Hepatocyte (in vitro differentiated cells): ENCODE results near the gene LCLAT1. TPM values are rescaled to one million over a fixed set of nuclear protein-coding genes. Genes with fewer than 3 reads are reported as not detected.

Experiments
- DNase-seq: peaks from one replicate; pipeline ENCODE4 v3.0.0-alpha.2; 2016; ENCODE audit warnings: low spot score
- H2AFZ ChIP-seq: fragments of 200-600 bp; sonication (generic); 2 replicates; pipeline ENCODE4 v1.6.0; 2016; ENCODE audit warnings: antibody characterized with exemption, mild to moderate bottlenecking
- H3K27ac ChIP-seq: fragments of 200-600 bp; sonication (generic); 2 replicates; pipeline ENCODE4 v1.5.1; 2016; ENCODE audit warnings: mild to moderate bottlenecking
- H3K27me3 ChIP-seq: fragments of 200-600 bp; sonication (generic); 2 replicates; pipeline ENCODE4 v1.6.1; 2016
- H3K36me3 ChIP-seq: fragments of 200-600 bp; sonication (generic); replicated peaks from 2 replicates; pipeline ENCODE4 v1.5.1; 2016; ENCODE audit warnings: low read depth; ENCODE audit not compliant: insufficient read depth
- H3K4me1 ChIP-seq: fragments of 200-600 bp; sonication (generic); 2 replicates; pipeline ENCODE4 v1.5.1; 2016; ENCODE audit warnings: mild to moderate bottlenecking, moderate library complexity; ENCODE audit not compliant: insufficient read depth
- H3K4me2 ChIP-seq: fragments of 200-600 bp; sonication (generic); 2 replicates; pipeline ENCODE4 v1.6.0; 2016
- H3K4me3 ChIP-seq: fragments of 200-600 bp; sonication (generic); 2 replicates; pipeline ENCODE4 v1.5.1; 2016; ENCODE audit warnings: mild to moderate bottlenecking
- H3K79me2 ChIP-seq: fragments of 200-600 bp; sonication (generic); 2 replicates; pipeline ENCODE4 v1.6.0; 2017; ENCODE audit warnings: mild to moderate bottlenecking
- H3K9me2 ChIP-seq: fragments of 200-600 bp; sonication (generic); replicated peaks from 2 replicates; pipeline ENCODE4 v1.6.0; 2017; ENCODE audit warnings: mild to moderate bottlenecking; ENCODE audit not compliant: insufficient read depth
- H3K9me3 ChIP-seq: fragments of 200-600 bp; sonication (generic); 2 replicates; pipeline ENCODE4 v1.5.1; 2016; ENCODE audit warnings: low read depth, mild to moderate bottlenecking
- H4K20me1 ChIP-seq: fragments of 200-600 bp; sonication (generic); 2 replicates; pipeline ENCODE4 v1.6.0; 2016; ENCODE audit warnings: mild to moderate bottlenecking; ENCODE audit not compliant: insufficient read depth, poor library complexity, severe bottlenecking
- EZH2 ChIP-seq: fragments of 200-600 bp; sonication (generic); IDR thresholded peaks from 2 replicates; pipeline ENCODE4 v1.6.1; 2016; ENCODE audit warnings: antibody characterized with exemption, mild to moderate bottlenecking, borderline replicate concordance
- EZH2phosphoT487 ChIP-seq: fragments of 200-600 bp; sonication (generic); IDR thresholded peaks from one replicate; pipeline ENCODE4 v1.6.1; 2018; ENCODE audit warnings: antibody characterized with exemption, mild to moderate bottlenecking, low read depth, moderate library complexity; ENCODE audit not compliant: unreplicated experiment, severe bottlenecking
- WGBS: methylation state at CpG from one replicate; pipeline ENCODE4 v1.1.6; 2016; ENCODE audit warnings: low lambda C conversion rate; ENCODE audit errors: missing lambda C conversion rate; 5-methylcytosine and 5-hydroxymethylcytosine counted together
- polyA plus RNA-seq: library from polyadenylated mRNA; unstranded; fragments of >200 nt; fragmentation: Nextera tagmentation; extraction: Ambion mirVana; gene quantifications from 2 replicates; pipeline ENCODE4 v1.2.1, GENCODE V29; 2016
- total RNA-seq: library from RNA; depleted of rRNA; stranded (reverse); fragments of >200 nt; gene quantifications from 2 replicates; pipeline ENCODE4 v1.2.3, GENCODE V29; 2014
- TF ChIP-seq, protein P1 (sequence below): fragments of 200-600 bp; sonication (generic); IDR thresholded peaks from 2 replicates; pipeline ENCODE4 v1.5.1; 2016; ENCODE audit warnings: antibody characterized with exemption, mild to moderate bottlenecking; ENCODE audit not compliant: poor library complexity

Gene LCLAT1
- total and polyA plus RNA-seq, 2 experiments from 2014 or later = 10.1 to 15.4 TPM

- WGBS = 85% methylated on average over 2 of the region's 2 CpGs
- Histone ChIP-seq H2AFZ (no peak overlapping the region), H3K27me3 (no peaks in the 10 kb centered on the region), H3K9me2 (no peaks in the 10 kb centered on the region), H3K4me1 (no peaks in the 10 kb centered on the region), H3K79me2 (no peaks in the 10 kb centered on the region), H3K4me3 (no peak overlapping the region), H3K27ac (no peak overlapping the region), H4K20me1 (no peaks in the 10 kb centered on the region), H3K4me2 (no peak overlapping the region), H3K36me3 (no peaks in the 10 kb centered on the region), H3K9me3 (peaks cover 4% of the 10 kb centered on the region)
- no peak for DNase-seq
- no peak for TF ChIP-seq EZH2
- TF ChIP-seq, protein P1, sequence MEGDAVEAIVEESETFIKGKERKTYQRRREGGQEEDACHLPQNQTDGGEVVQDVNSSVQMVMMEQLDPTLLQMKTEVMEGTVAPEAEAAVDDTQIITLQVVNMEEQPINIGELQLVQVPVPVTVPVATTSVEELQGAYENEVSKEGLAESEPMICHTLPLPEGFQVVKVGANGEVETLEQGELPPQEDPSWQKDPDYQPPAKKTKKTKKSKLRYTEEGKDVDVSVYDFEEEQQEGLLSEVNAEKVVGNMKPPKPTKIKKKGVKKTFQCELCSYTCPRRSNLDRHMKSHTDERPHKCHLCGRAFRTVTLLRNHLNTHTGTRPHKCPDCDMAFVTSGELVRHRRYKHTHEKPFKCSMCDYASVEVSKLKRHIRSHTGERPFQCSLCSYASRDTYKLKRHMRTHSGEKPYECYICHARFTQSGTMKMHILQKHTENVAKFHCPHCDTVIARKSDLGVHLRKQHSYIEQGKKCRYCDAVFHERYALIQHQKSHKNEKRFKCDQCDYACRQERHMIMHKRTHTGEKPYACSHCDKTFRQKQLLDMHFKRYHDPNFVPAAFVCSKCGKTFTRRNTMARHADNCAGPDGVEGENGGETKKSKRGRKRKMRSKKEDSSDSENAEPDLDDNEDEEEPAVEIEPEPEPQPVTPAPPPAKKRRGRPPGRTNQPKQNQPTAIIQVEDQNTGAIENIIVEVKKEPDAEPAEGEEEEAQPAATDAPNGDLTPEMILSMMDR = no peak
- no peak for TF ChIP-seq EZH2phosphoT487
Measured at GRCh38 chr2:30670453-30670852, 223.4 kb downstream of the LCLAT1 start.

GRCh38 chr2:30673127-30673526 lies 226.1 kb downstream of the LCLAT1 start:
- WGBS = 90% methylated on average over 4 of the region's 4 CpGs
- DNase-seq = no peak
- no peaks in the 10 kb centered on the region for H3K9me3 ChIP-seq
- H2AFZ ChIP-seq = no peak overlapping the region
- TF ChIP-seq EZH2 (no peak), EZH2phosphoT487 (no peak)
- TF ChIP-seq, protein P1 = no peak
- no peaks in the 10 kb centered on the region for H3K9me2 ChIP-seq
- H3K4me3 ChIP-seq = no peak overlapping the region
- H3K27me3 ChIP-seq = no peaks in the 10 kb centered on the region
- no peaks in the 10 kb centered on the region for H4K20me1 ChIP-seq
- H3K27ac ChIP-seq = no peak overlapping the region
- H3K4me1 ChIP-seq = no peaks in the 10 kb centered on the region
- H3K79me2 ChIP-seq = no peaks in the 10 kb centered on the region
- H3K4me2 ChIP-seq = no peak overlapping the region
- no peaks in the 10 kb centered on the region for H3K36me3 ChIP-seq

DNA sequence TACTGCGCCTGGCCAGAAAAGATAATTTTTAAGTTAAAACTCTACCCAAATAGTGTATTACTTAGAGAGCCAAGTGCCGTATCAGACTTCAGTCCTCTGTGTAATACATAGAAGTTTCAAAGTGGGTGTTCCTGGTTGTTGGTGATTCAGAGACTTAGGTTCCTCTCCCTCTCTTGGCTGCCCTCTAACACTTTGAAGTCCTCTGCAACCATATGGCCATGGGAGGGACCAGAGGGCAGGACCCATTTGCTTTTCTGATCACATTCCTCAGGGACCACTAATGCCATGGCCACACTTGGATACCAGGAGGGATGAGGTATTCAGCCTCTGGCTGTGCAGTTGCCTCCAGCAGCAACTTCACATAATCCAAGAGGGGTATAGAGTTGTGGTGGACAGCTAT lies 228.7 kb downstream of the LCLAT1 start:
- H3K27ac ChIP-seq = no peak overlapping the region
- no peak overlapping the region for H3K4me2 ChIP-seq
- H3K36me3 ChIP-seq = no peaks in the 10 kb centered on the region
- no peaks in the 10 kb centered on the region for H3K79me2 ChIP-seq
- no peaks in the 10 kb centered on the region for H3K9me2 ChIP-seq
- no peaks in the 10 kb centered on the region for H3K4me1 ChIP-seq
- no peaks in the 10 kb centered on the region for H3K9me3 ChIP-seq
- TF ChIP-seq EZH2 = no peak
- no peak for TF ChIP-seq EZH2phosphoT487
- TF ChIP-seq, protein P1 = no peak
- no peak for DNase-seq
- H2AFZ ChIP-seq = no peak overlapping the region
- no peaks in the 10 kb centered on the region for H3K27me3 ChIP-seq
- no peaks in the 10 kb centered on the region for H4K20me1 ChIP-seq
- no peak overlapping the region for H3K4me3 ChIP-seq
- WGBS = 89% methylated on average over 2 of the region's 2 CpGs

GRCh38 chr2:30677231-30677630 lies 230.2 kb downstream of the LCLAT1 start:
- Histone ChIP-seq H4K20me1 (no peaks in the 10 kb centered on the region), H3K4me2 (no peak overlapping the region), H3K27me3 (no peaks in the 10 kb centered on the region), H3K4me3 (no peak overlapping the region), H3K4me1 (no peaks in the 10 kb centered on the region), H3K9me3 (no peaks in the 10 kb centered on the region), H3K27ac (no peak overlapping the region), H3K36me3 (no peaks in the 10 kb centered on the region), H3K79me2 (no peaks in the 10 kb centered on the region), H3K9me2 (no peaks in the 10 kb centered on the region), H2AFZ (no peak overlapping the region)
- TF ChIP-seq EZH2phosphoT487 (no peak), EZH2 (no peak)
- TF ChIP-seq, protein P1 = no peak
- no peak for DNase-seq
